Smooth muscle cell of the pulmonary artery (primary cell): ENCODE measurements around the gene TPM4. TPM values are rescaled to one million over a fixed set of nuclear protein-coding genes. Genes with fewer than 3 reads are reported as not detected.

Experiments used
- total RNA-seq: library from RNA; depleted of rRNA; stranded (reverse); fragments of >200 nt; gene quantifications from 2 replicates; pipeline ENCODE4 v1.2.3, GENCODE V29; 2014

The TPM4 gene
- total RNA-seq = 1,063 and 1,104 TPM in 2 replicates

DNA sequence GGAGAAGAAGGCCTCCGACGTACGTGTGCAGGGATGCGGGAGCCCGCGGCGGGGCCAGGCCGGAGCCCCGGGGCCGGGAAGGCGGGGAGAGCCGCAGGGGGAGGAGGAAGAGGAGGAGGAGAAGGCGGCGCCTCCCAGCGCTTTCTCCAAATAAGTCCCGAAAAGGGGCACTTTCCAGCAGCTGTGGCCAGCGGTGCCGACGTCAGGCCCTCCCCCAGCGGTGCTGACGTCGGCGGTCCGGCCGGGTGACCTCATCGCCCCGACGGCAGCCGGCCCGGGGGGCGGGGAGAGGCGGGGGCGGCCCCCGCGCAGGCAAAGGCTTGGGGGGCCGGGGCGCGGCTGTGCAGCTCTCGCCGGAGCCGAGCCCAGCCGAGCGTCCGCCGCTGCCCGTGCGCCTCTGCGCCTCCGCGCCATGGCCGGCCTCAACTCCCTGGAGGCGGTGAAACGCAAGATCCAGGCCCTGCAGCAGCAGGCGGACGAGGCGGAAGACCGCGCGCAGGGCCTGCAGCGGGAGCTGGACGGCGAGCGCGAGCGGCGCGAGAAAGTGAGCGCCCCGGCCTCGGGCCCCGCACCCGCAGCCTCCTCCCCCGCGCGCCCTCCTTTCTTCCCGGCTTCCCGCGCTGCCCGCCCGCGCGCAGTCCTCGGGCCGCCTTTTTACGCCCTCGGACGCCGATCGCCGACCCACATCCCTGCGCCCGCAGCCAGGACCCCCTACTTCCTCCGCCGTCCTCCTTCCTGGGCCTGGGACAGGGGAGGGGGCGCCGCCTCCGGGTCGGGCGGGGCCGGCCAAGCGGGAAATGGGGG lies at the start of gene TPM4:
TPM4 (plus strand) TSS at position 342 of the 804 bp plus-strand sequence; CDS start at position 413, 71 bp downstream.

DNA sequence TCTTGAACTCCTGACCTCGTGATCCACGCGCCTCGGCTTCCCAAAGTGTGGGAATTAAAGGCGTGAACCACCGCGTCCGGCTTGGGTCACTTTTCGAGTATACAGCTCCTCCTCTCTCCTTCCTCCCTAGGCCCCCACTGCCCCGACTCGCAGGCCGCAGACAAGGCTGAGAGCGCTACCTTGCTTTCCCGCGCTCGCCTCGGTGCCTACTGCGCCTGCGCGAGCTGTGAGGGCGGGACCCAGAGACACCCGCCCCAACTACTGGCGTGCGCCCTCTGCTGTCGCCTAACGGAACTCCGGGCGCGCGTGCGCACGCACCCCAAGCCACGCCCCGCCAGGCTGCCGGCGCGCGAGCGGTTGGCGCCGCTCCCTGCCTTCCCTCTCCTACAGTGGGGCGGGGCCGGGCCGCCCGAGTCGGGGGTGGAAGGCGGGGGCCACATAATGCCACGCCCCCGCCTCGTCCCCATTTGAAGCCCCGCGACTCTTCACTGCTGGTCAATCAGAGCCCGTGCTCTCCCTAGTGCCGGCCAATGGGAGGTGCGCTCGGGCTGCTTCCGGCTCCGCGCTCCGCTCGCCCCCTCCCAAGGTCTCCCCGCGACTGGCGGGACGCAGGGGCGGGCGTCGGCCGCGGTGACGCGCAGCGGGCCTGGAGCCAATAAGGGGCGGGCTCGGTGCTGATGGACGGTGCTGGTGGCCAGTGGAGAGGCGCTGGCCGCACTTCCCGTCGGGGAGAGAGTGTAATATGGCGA lies 35.0 kb downstream of the TPM4 start, which contains the start of gene RAB8A:
RAB8A (plus strand) TSS at position 730 of the 749 bp plus-strand sequence; CDS start at position 743, 13 bp downstream.

DNA sequence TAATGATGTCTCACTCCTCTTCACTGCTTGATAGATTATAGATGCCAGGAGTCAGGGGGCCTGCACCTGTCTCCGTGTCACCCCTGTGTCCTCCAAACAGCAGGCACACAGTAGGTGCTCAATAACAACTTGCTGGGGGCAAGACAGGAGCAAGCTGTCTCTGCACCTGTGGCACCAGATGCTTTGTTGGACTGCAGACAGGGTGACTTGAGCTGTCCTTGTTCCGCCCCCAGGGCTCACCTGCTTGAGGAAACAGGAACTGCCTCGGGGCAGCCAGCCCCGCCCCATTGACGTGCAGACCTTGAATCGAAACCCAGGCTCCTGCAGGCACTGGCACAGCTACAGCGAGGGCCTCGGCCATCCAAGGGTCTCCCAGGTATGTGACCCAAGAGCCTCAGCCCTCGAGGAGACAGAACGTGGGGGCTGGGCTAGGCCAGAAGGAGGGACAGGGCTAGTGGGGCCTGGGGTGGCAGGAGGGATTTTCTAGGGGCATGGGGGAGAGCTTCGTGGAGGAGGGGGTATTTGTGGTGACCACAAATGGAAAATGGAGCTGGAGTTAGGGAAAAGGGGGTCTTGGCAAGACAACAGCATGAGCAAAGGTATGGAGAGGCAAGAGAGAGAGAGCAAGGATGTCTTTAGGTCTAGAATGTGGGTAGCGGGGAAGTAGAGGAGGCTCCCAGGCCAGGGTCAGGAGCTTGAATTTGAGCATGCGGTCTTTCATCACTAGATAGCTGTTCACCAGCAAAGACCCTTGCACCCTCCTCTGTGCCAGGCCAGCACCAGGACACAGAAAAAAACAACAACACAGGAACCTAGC lies 67.3 kb downstream of the TPM4 start, which contains the start of gene HSH2D:
HSH2D (plus strand) TSS at position 287 of the 817 bp plus-strand sequence. CDS start 5,066 bp downstream, outside the sequence.

Other genes with a start within 250 kb of the TPM4 start
- gene CYP4F2, start 178.4 kb upstream of the TPM4 start, total RNA-seq = not detected in 2 replicates
- gene CYP4F11, start 142.0 kb upstream of the TPM4 start, total RNA-seq = 0.03 and 0.33 TPM in 2 replicates
- not detected in 2 replicates for gene OR10H4, start 127.5 kb upstream of the TPM4 start, total RNA-seq
- gene RAB8A, start 35.4 kb downstream of the TPM4 start, total RNA-seq = 67.0 and 88.8 TPM in 2 replicates
- gene HSH2D, start 67.2 kb downstream of the TPM4 start, total RNA-seq = not detected in 2 replicates
- gene CIB3, start 97.0 kb downstream of the TPM4 start, total RNA-seq = not detected in 2 replicates
- 63.2 and 77.5 TPM in 2 replicates for gene FAM32A, start 108.9 kb downstream of the TPM4 start, total RNA-seq
- 104 and 106 TPM in 2 replicates for gene AP1M1, start 121.4 kb downstream of the TPM4 start, total RNA-seq
- 5.1 and 11.7 TPM in 2 replicates for gene KLF2, start 248.3 kb downstream of the TPM4 start, total RNA-seq